ENCODE results near the gene NR1H4. TPM values are rescaled to one million over a fixed set of nuclear protein-coding genes. Genes with fewer than 3 reads are reported as not detected.
A peak's percentile ranks its signal among the peaks of the same experiment; 100 is the strongest.

NR1H4 gene
- polyA plus RNA-seq, 3 donors, result not detected

DNA sequence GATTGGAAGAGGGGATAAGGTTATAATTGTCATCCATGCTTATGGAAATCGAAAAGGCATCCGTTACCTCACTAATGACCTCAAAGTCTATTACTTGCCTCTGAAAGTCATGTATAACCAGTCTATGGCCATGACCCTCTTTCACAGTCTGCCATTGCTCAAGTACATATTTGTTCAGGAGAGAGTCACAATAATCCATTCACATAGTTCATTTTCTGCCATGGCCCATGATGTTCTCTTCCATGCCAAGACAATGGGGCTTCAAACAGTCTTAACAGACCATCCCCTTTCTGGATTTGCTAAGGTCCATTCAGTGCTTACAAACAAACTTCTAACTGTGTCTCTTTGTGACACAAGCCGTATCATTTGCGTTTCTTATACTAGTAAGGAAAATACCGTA, 105.3 kb downstream of the NR1H4 start:
- Histone ChIP-seq H4K20me1 (ENCODE audit: insufficient read depth, low read length) (no peaks in the 10 kb centered on the region), H3K36me3 (replicated peaks in 1 of 2; ENCODE audit: control insufficient read depth in 1 of 2, insufficient read depth in 2 of 2, low read length in 2 of 2) (no peaks in the 10 kb centered on the region), H3K4me3 (replicated peaks in 1 of 3; ENCODE audit: low read depth in 2 of 3, low read length in 3 of 3) (no peak overlapping the region), H3K4me1 (ENCODE audit: control insufficient read depth in 1 of 2, insufficient read depth in 2 of 2, low read length in 2 of 2) (peaks cover 10 to 17% of the 10 kb centered on the region in 2 donors), H3K27ac (ENCODE audit: low read depth in 1 of 2, low read length in 2 of 2) (no peak overlapping the region), H3K4me2 (replicated peaks; ENCODE audit: extremely low read depth, low read length, poor library complexity, severe bottlenecking) (no peak overlapping the region), H3K9me3 (replicated peaks in 1 of 2; ENCODE audit: control insufficient read depth in 1 of 2, insufficient read depth in 1 of 2, low read length in 2 of 2) (peaks cover 17 to 19% of the 10 kb centered on the region in 2 donors), H3K9ac (ENCODE audit: insufficient read depth, low read length, poor library complexity, severe bottlenecking) (no peak overlapping the region), H3K79me2 (ENCODE audit: insufficient read depth, low read length) (peaks cover 94% of the 10 kb centered on the region), H3K27me3 (ENCODE audit: control insufficient read depth in 2 of 2, insufficient read depth in 2 of 2, low read length in 2 of 2) (no peaks in the 10 kb centered on the region), H2AFZ (ENCODE audit: insufficient read depth, low read depth, low read length, poor library complexity, severe bottlenecking) (no peak overlapping the region)
- no peak for TF ChIP-seq CTCF (IDR thresholded peaks at IDR 0.05)
- 100% methylated on average over 2 of the region's 5 CpGs for WGBS (ENCODE audit: insufficient coverage)
- H3K4me3 Mint-ChIP-seq, result no peak overlapping the region
- H3K36me3 Mint-ChIP-seq, result peaks cover 16 to 19% of the 10 kb centered on the region in 2 donors
- H3K27ac Mint-ChIP-seq, result peak overlapping the region in 2 of 7 donors; percentile 15 to 77
- DNase-seq, result no peak
- H3K9me3 Mint-ChIP-seq, result peaks cover 9 to 24% (median 19%) of the 10 kb centered on the region in 7 donors
- intact Hi-C loops (cut with micrococcal nuclease), result loop anchor here in 1 of 2 donors (10.0 kb wide), 1 partner anchor 314 kb away; the partner anchor contains the start of genes DEPDC4 and SCYL2
- no peaks in the 10 kb centered on the region for H3K27me3 Mint-ChIP-seq (ENCODE audit: low read depth in 3 of 3)
- H3K4me1 Mint-ChIP-seq, result peaks cover 14% of the 10 kb centered on the region

DNA sequence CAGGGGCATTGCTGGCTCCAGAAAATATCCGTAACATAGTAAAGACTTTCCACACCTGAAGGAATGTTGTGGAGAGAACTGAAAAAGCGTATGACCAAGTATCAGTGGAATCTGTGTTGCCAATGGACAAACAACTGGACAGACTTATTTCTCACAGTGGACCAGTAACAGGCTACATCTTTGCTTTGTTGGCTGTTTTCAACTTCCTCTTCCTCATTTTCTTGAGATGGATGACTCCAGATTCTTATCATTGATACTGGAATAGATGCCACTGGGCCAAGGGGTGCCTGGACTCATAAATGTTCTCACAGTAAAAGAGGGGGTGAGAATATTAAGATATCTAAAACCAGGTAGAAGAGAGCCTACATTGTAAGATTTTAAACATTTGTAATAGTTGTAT, 106.2 kb downstream of the NR1H4 start:
- Histone ChIP-seq H3K4me2 (replicated peaks; ENCODE audit: extremely low read depth, low read length, poor library complexity, severe bottlenecking) (no peak overlapping the region), H3K27ac (ENCODE audit: low read depth in 1 of 2, low read length in 2 of 2) (no peak overlapping the region), H2AFZ (ENCODE audit: insufficient read depth, low read depth, low read length, poor library complexity, severe bottlenecking) (no peak overlapping the region), H3K79me2 (ENCODE audit: insufficient read depth, low read length) (peaks cover 93% of the 10 kb centered on the region), H3K4me1 (ENCODE audit: control insufficient read depth in 1 of 2, insufficient read depth in 2 of 2, low read length in 2 of 2) (peaks cover under 1 to 8% of the 10 kb centered on the region in 2 donors), H4K20me1 (ENCODE audit: insufficient read depth, low read length) (no peaks in the 10 kb centered on the region), H3K36me3 (replicated peaks in 1 of 2; ENCODE audit: control insufficient read depth in 1 of 2, insufficient read depth in 2 of 2, low read length in 2 of 2) (no peaks in the 10 kb centered on the region), H3K4me3 (replicated peaks in 1 of 3; ENCODE audit: low read depth in 2 of 3, low read length in 3 of 3) (no peak overlapping the region), H3K27me3 (ENCODE audit: control insufficient read depth in 2 of 2, insufficient read depth in 2 of 2, low read length in 2 of 2) (no peaks in the 10 kb centered on the region), H3K9ac (ENCODE audit: insufficient read depth, low read length, poor library complexity, severe bottlenecking) (no peak overlapping the region), H3K9me3 (replicated peaks in 1 of 2; ENCODE audit: control insufficient read depth in 1 of 2, insufficient read depth in 1 of 2, low read length in 2 of 2) (peaks cover 21 to 27% of the 10 kb centered on the region in 2 donors)
- TF ChIP-seq CTCF (IDR thresholded peaks at IDR 0.05), result no peak
- Mint-ChIP-seq H3K36me3 (peaks cover 19 to 21% of the 10 kb centered on the region in 2 donors), H3K4me3 (no peak overlapping the region), H3K9me3 (peaks cover 9 to 31% (median 26%) of the 10 kb centered on the region in 7 donors), H3K27me3 (ENCODE audit: low read depth in 3 of 3) (no peaks in the 10 kb centered on the region), H3K4me1 (peaks cover 6% of the 10 kb centered on the region), H3K27ac (peak overlapping the region in 2 of 7 donors; percentile 17 to 37)
- no CpG with 5 or more reads among the region's 2 CpGs for WGBS (ENCODE audit: insufficient coverage)
- peak in 2 of 3 donors; percentile 37 to 41 for DNase-seq
- intact Hi-C loops (cut with micrococcal nuclease), result loop anchor here in 1 of 2 donors (10.0 kb wide), 1 partner anchor 315 kb away; the partner anchor contains the start of genes DEPDC4 and SCYL2
